Pancreas (tissue), 10 donors: ENCODE data around the gene SNTG2. TPM values are rescaled to one million over a fixed set of nuclear protein-coding genes. Genes with fewer than 3 reads are reported as not detected.
"Not testable (repeated sequence)": the region's sequence is repeated elsewhere in the genome, so short reads cannot be mapped to it uniquely, and the experiment has no call there.

Experiments used
- ATAC-seq, 4 donors: fragments of 200-7000 bp; cut with Tn5 transposase; one replicate each; pipeline versions ENCODE4 v1.8.0 to v1.9.1; 2020; ENCODE audit warnings: mild to moderate bottlenecking in 4 of 4, moderate library complexity in 4 of 4
- DNase-seq, 6 donors: peaks; one replicate each; pipeline ENCODE4 v3.0.0-alpha.2; 2020
- FAIRE-seq: peaks from 2 replicates; lab custom pipeline; 2012; peaks lifted over from hg19 to GRCh38; lab: Jason Lieb, UNC
- H3K27ac ChIP-seq, 4 donors: fragments of 200-600 bp; sonication (generic); 1 replicate in 3 of 4; 2 replicates in 1 of 4; pipeline versions ENCODE4 v1.5.0 to v1.8.0; 2020
- H3K27me3 ChIP-seq, 4 donors: fragments of 200-600 bp; one replicate each; pipeline ENCODE4 v1.8.0; 2021
- H3K36me3 ChIP-seq, 3 donors: fragments of 200-600 bp; sonication (generic) in 1 of 3; one replicate each; pipeline versions ENCODE4 v1.5.0 to v1.8.0; 2020 to 2021
- H3K4me1 ChIP-seq, 3 donors: fragments of 200-600 bp; one replicate each; pipeline ENCODE4 v1.8.0; 2021
- H3K4me3 ChIP-seq, 4 donors: fragments of 200-600 bp; sonication (generic) in 2 of 4; one replicate each; pipeline versions ENCODE4 v1.5.0 to v1.8.0; 2020 to 2021
- H3K9me3 ChIP-seq, 4 donors: fragments of 200-600 bp; one replicate each; pipeline ENCODE4 v1.8.0; 2021
- WGBS, 2 donors: extraction: QIAGEN DNeasy Blood & Tissue Kit; methylation state at CpG; one replicate each; pipeline ENCODE4 v1.1.7; 2013; 5-methylcytosine and 5-hydroxymethylcytosine counted together
- intact Hi-C, 3 donors: fragments of 100-400 bp; cut with DNase I; formaldehyde crosslinking; loops; one replicate each; pipeline versions ENCODE4 v1.11.1 to v1.14.2; 2022
- polyA plus RNA-seq, 2 donors: library from polyadenylated mRNA; stranded (reverse); fragments of 200-250 nt; gene quantifications; one replicate each; pipeline ENCODE4 v1.2.3, GENCODE V29; 2013
- total RNA-seq, 6 donors: library from RNA; stranded (reverse); fragmentation: NEBNext Ultra II Directional in 4 of 6; extraction: Animal tissue kit (Norgen Biotek cat#: 25700) in 4 of 6; gene quantifications; one replicate each; pipeline versions ENCODE4 v1.2.1 to v1.2.4, GENCODE V29; 2021 to 2023
- TF ChIP-seq, protein P1 (sequence below), 4 donors: fragments of 200-600 bp; sonication (generic) in 3 of 4; IDR thresholded peaks; one replicate each; pipeline versions ENCODE4 v1.5.0 to v1.8.0; 2021; ENCODE audit warnings: antibody characterized with exemption in 4 of 4
- donor health status: healthy with polysubstance abuse.
- donor health status: DM: no; HTN: no; CAD: no; lungs with moderate emphysema.
- donor health status: DM: no; HTN: no; CAD: no.
- donor health status: control.
- donor health status: control.
- donor health status: Bipolar disorder and iron deficiency.
- donor health status: DM: yes; HTN: yes; CAD: no.
- donor health status: DM: no; HTN: no; CAD: no.
- donor health status: DM: no; HTN: no; CAD: no.
- donor health status: DM: yes; HTN: yes; CAD: no.

The SNTG2 gene
- total and polyA plus RNA-seq, 8 donors = 1.4 to 19.2 (median 4.6) TPM

DNA sequence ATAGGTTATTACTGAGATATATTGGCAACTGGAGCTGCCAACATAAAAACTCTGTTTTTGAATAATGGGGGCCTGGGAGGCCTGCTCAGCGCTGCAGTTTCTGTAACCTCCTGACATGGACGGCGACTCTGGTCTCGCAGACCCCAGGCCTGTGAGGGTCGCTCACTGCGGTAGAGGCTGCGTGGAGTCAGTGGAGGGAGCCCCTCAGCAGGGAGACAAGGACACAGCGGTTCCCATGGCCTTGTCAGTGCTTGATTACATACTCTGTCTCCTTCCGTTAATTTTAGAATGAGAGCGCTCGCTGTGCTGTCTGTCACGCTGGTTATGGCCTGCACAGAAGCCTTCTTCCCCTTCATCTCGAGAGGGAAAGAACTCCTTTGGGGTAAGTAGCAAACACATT lies 463.5 kb downstream of the SNTG2 start:
- intact Hi-C loops = no loop called here
- ATAC-seq (no peak), FAIRE-seq (no peak), DNase-seq (no peak)
- TF ChIP-seq, protein P1, sequence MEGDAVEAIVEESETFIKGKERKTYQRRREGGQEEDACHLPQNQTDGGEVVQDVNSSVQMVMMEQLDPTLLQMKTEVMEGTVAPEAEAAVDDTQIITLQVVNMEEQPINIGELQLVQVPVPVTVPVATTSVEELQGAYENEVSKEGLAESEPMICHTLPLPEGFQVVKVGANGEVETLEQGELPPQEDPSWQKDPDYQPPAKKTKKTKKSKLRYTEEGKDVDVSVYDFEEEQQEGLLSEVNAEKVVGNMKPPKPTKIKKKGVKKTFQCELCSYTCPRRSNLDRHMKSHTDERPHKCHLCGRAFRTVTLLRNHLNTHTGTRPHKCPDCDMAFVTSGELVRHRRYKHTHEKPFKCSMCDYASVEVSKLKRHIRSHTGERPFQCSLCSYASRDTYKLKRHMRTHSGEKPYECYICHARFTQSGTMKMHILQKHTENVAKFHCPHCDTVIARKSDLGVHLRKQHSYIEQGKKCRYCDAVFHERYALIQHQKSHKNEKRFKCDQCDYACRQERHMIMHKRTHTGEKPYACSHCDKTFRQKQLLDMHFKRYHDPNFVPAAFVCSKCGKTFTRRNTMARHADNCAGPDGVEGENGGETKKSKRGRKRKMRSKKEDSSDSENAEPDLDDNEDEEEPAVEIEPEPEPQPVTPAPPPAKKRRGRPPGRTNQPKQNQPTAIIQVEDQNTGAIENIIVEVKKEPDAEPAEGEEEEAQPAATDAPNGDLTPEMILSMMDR (IDR thresholded peaks at IDR 0.05) = no peak
- Histone ChIP-seq H3K27ac (no peak overlapping the region), H3K27me3 (no peaks in the 10 kb centered on the region), H3K9me3 (no peaks in the 10 kb centered on the region), H3K36me3 (no peaks in the 10 kb centered on the region), H3K4me1 (no peaks in the 10 kb centered on the region), H3K4me3 (no peak overlapping the region)
- 82 to 92% methylated on average over 13 of the region's 13 CpGs for WGBS, 2 donors

DNA sequence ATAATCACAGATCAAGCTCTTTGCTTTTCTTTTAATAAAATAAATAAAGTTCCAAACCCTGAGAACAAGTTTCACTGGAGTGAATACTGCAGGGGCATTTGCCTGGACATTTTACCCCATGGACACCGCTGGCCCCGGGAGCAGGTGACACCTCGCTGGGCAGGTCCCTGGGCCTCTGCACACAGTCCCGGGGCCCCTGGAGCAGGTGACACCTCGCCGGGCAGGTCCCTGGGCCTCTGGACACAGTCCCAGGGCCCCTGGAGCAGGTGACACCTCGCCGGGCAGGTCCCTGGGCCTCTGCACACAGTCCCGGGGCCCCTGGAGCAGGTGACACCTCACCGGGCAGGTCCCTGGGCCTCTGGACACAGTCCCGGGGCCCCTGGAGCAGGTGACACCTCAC lies 464.3 kb downstream of the SNTG2 start:
- ATAC-seq = peak in 1 of 4 donors; percentile 84
- H3K9me3 ChIP-seq, H3K36me3 ChIP-seq, H3K27me3 ChIP-seq, H3K4me1 ChIP-seq, H3K4me3 ChIP-seq, intact Hi-C loops, FAIRE-seq: not testable (repeated sequence)
- H3K27ac ChIP-seq = peak overlapping the region in 1 of 4 donors; percentile 15
- peak in 4 of 6 donors; percentile 27 to 73 (median 34) for DNase-seq
- WGBS, 2 donors = 36 to 40% methylated on average over 11 of the region's 11 CpGs

- ATAC-seq (peak in 1 of 4 donors; percentile 65), FAIRE-seq (no peak), DNase-seq (no peak)
- Histone ChIP-seq H3K4me1 (no peaks in the 10 kb centered on the region), H3K4me3 (no peak overlapping the region), H3K27ac (no peak overlapping the region), H3K9me3 (no peaks in the 10 kb centered on the region), H3K27me3 (no peaks in the 10 kb centered on the region), H3K36me3 (no peaks in the 10 kb centered on the region)
- TF ChIP-seq, protein P1 (IDR thresholded peaks at IDR 0.05) = no peak
- WGBS, 2 donors = 67 to 82% methylated on average over 6 of the region's 6 CpGs
- intact Hi-C loops = no loop called here
These were observed 464.9 kb downstream of the SNTG2 start for GRCh38 chr2:1415501-1415900.
